ENCODE results near the gene RAB10.

- no peak for TF ChIP-seq CTCF (IDR thresholded peaks at IDR 0.05)
- no peak for TF ChIP-seq POLR2AphosphoS5 (IDR thresholded peaks at IDR 0.05)
- no peak for TF ChIP-seq POLR2A (IDR thresholded peaks at IDR 0.05)
These were observed 151.5 kb downstream of the RAB10 start for GRCh38 chr2:26185304-26185928.
